PC-3 (cell line): ENCODE measurements around the gene IL4I1. TPM values are rescaled to one million over a fixed set of nuclear protein-coding genes. Genes with fewer than 3 reads are reported as not detected.

Source experiments
- ATAC-seq: fragments of 200-7000 bp; cut with Tn5 transposase; 2 replicates; pipeline ENCODE4 v1.9.1; 2020; ENCODE audit warnings: mild to moderate bottlenecking, moderate library complexity
- BruUV-seq: library from RNA; stranded (reverse); fragments of 400-500 nt; replicated peaks from 2 replicates; lab custom pipeline; 2021; lab: Mats Ljungman, UMichigan
- CTCF ChIA-PET: fragments of 300-600 bp; sonication (Branson Sonifier 250); formaldehyde crosslinking; loops from one replicate; lab custom pipeline; 2022; ENCODE audit warnings: antibody characterized with exemption; lab: Charles Lee
- POLR2A ChIA-PET: fragments of 300-600 bp; sonication (Branson Sonifier 250); formaldehyde crosslinking; loops from one replicate; lab custom pipeline; 2022; ENCODE audit warnings: antibody characterized with exemption; ENCODE audit not compliant: unreplicated experiment; lab: Charles Lee
- DNase-seq: peaks from one replicate; pipeline ENCODE4 v3.0.0-alpha.2; 2015
- H2AFZ ChIP-seq: fragments of 300-600 bp; sonication (generic); 2 replicates; pipeline ENCODE4 v1.6.0; 2016; ENCODE audit warnings: antibody characterized with exemption, low read length
- H3F3A ChIP-seq: fragments of 300-600 bp; sonication (generic); one replicate; pipeline ENCODE4 v1.6.0; 2017; ENCODE audit warnings: antibody characterized with exemption, low read length, control low read depth, mild to moderate bottlenecking; ENCODE audit not compliant: unreplicated experiment
- H3K27ac ChIP-seq: fragments of 300-600 bp; sonication (generic); 2 replicates; pipeline ENCODE4 v1.5.1; 2016; ENCODE audit warnings: mild to moderate bottlenecking, low read length
- H3K27me3 ChIP-seq: fragments of 300-600 bp; sonication (generic); 2 replicates; pipeline ENCODE4 v1.6.1; 2016; ENCODE audit warnings: low read length, mixed read lengths
- H3K36me3 ChIP-seq: fragments of 300-600 bp; sonication (generic); 2 replicates; pipeline ENCODE4 v1.6.1; 2016; ENCODE audit warnings: low read depth, mixed run types, low read length, mixed read lengths
- H3K4me1 ChIP-seq: fragments of 300-600 bp; sonication (generic); 2 replicates; pipeline ENCODE4 v1.5.1; 2016; ENCODE audit warnings: low read length; ENCODE audit not compliant: insufficient read depth
- H3K4me2 ChIP-seq: fragments of 300-600 bp; sonication (generic); 2 replicates; pipeline ENCODE4 v1.6.0; 2016; ENCODE audit warnings: low read length
- H3K4me3 ChIP-seq: fragments of 300-600 bp; sonication (generic); 2 replicates; pipeline ENCODE4 v1.5.1; 2016; ENCODE audit warnings: mild to moderate bottlenecking, low read length, mixed read lengths
- H3K79me2 ChIP-seq: fragments of 300-600 bp; sonication (generic); 2 replicates; pipeline ENCODE4 v1.6.1; 2017; ENCODE audit warnings: low read length, mixed read lengths
- H3K9ac ChIP-seq: fragments of 300-600 bp; sonication (generic); 2 replicates; pipeline ENCODE4 v1.6.0; 2016; ENCODE audit warnings: mild to moderate bottlenecking, low read length
- H3K9me2 ChIP-seq: fragments of 300-600 bp; sonication (generic); replicated peaks from 2 replicates; pipeline ENCODE4 v1.6.1; 2016; ENCODE audit warnings: mixed run types, low read length, mixed read lengths
- H3K9me3 ChIP-seq: fragments of 300-600 bp; sonication (generic); 2 replicates; pipeline ENCODE4 v1.6.1; 2016; ENCODE audit warnings: low read length, mixed read lengths
- H4K20me1 ChIP-seq: fragments of 300-600 bp; sonication (generic); 2 replicates; pipeline ENCODE4 v1.6.1; 2016; ENCODE audit warnings: low read length, mixed read lengths
- CTCF ChIP-seq: fragments of 300-600 bp; sonication (generic); conservative IDR thresholded peaks from 2 replicates; pipeline ENCODE4 v1.5.1; 2017; ENCODE audit warnings: antibody characterized with exemption, low read depth, mild to moderate bottlenecking, low read length
- EZH2 ChIP-seq: fragments of 300-600 bp; sonication (generic); IDR thresholded peaks from one replicate; pipeline ENCODE4 v1.6.1; 2017; ENCODE audit warnings: antibody characterized with exemption, mild to moderate bottlenecking, low read length; ENCODE audit not compliant: unreplicated experiment
- EZH2phosphoT487 ChIP-seq: fragments of 300-600 bp; sonication (generic); IDR thresholded peaks from 2 replicates; pipeline ENCODE4 v1.6.1; 2018; ENCODE audit warnings: mild to moderate bottlenecking, antibody characterized with exemption, low read length, borderline replicate concordance
- intact Hi-C: fragments of 100-400 bp; cut with micrococcal nuclease; formaldehyde crosslinking; loops from 2 replicates; pipeline ENCODE4 v1.9.0; 2023
- total RNA-seq: library from RNA; depleted of rRNA; stranded (reverse); fragments of >200 nt; gene quantifications from 2 replicates; pipeline ENCODE4 v1.2.3, GENCODE V29; 2014

Gene IL4I1
- total RNA-seq, 1 experiment from 2014 or later: 2.2 TPM

DNA sequence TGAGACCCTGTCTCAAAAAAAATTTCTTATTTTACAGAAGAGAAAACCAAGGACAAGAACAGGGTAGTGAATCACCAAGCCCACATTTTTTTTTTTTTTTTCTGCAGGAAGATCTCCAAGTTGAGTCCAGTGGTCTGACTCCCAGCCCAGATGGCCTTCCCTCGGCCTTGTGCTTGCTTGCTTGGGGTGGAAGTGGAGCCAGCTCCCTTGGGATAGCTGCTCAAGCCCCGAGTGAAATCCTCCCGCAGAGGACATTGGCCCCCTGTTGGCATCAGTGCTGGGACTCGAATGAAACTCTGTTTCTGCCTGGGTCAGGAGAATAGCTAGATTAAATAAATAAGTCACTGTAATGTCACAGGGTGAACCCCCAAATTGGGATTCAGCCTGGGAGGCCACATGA lies 42.0 kb upstream of the IL4I1 start:
- H3K4me3 ChIP-seq: no peak overlapping the region
- ATAC-seq (no peak), DNase-seq (no peak)
- no peaks in the 10 kb centered on the region for H4K20me1 ChIP-seq
- H3K9ac ChIP-seq: no peak overlapping the region
- H3K27ac ChIP-seq: no peak overlapping the region
- H3F3A ChIP-seq: no peaks in the 10 kb centered on the region
- ChIA-PET POLR2A (no interaction called here), CTCF (no interaction called here)
- H3K4me2 ChIP-seq: no peak overlapping the region
- H3K79me2 ChIP-seq: no peaks in the 10 kb centered on the region
- peaks cover under 1% of the 10 kb centered on the region; the same call in 1 of the 2 replicates for H3K36me3 ChIP-seq
- intact Hi-C loops: loop anchor here (5.0 to 10.0 kb wide), 2 partner anchors 44 to 86 kb away; partner anchors contain the start of genes VRK3 and ZNF473
- H3K9me3 ChIP-seq: no peaks in the 10 kb centered on the region
- H3K4me1 ChIP-seq: no peaks in the 10 kb centered on the region
- H3K9me2 ChIP-seq: no peaks in the 10 kb centered on the region
- no peaks in the 10 kb centered on the region for H3K27me3 ChIP-seq
- no peak overlapping the region for H2AFZ ChIP-seq
- BruUV-seq: no TSS peak
- TF ChIP-seq EZH2: no peak
- no peak for TF ChIP-seq EZH2phosphoT487
- no peak for TF ChIP-seq CTCF

GRCh38 chr19:49937750-49938381 lies 41.2 kb upstream of the IL4I1 start:
- CTCF ChIA-PET: no interaction called here
- H3K4me1 ChIP-seq: peaks cover under 1% of the 10 kb centered on the region
- ATAC-seq: peak; percentile 93
- DNase-seq: peak; percentile 88
- peaks cover 8% of the 10 kb centered on the region; the same call in 1 of the 2 replicates for H3K36me3 ChIP-seq
- intact Hi-C loops: loop anchor here (5.0 to 10.0 kb wide), 2 partner anchors 44 to 87 kb away; partner anchors contain the start of genes VRK3 and ZNF473
- H3K27ac ChIP-seq: no peak overlapping the region
- peak; percentile 98 for TF ChIP-seq CTCF
- no peak for TF ChIP-seq EZH2
- peak overlapping the region; percentile 85 for H2AFZ ChIP-seq
- peaks cover 2% of the 10 kb centered on the region; the same call in 1 of the 2 replicates for H3K79me2 ChIP-seq
- H3K27me3 ChIP-seq: no peaks in the 10 kb centered on the region
- peak overlapping the region; percentile 58 for H3K4me3 ChIP-seq
- POLR2A ChIA-PET: no interaction called here
- H3K9me3 ChIP-seq: no peaks in the 10 kb centered on the region
- H3F3A ChIP-seq: no peaks in the 10 kb centered on the region
- no peak overlapping the region for H3K9ac ChIP-seq
- peak overlapping the region; percentile 84 for H3K4me2 ChIP-seq
- no peaks in the 10 kb centered on the region for H3K9me2 ChIP-seq
- no peaks in the 10 kb centered on the region for H4K20me1 ChIP-seq
- BruUV-seq: no TSS peak

DNA sequence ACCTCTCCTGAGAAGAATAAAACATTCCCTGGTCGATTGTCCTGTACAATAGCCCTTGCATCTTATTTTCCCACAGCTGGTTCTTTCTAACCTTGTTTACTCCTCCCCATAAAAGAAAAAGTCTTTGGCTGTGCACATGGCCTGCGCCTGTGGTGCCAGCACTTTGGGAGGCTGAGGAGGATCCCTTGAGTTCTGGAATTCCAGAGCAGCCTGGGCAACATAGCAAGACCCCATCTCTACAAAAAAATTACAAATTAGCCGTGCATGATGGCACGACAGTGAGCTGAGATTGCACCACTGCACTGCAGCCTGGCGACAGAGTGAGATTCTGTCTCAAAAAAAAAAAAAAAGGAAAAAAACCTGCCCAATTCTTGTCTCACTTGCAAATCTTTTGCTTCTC lies 39.9 kb upstream of the IL4I1 start:
- no peak for ATAC-seq
- ChIA-PET CTCF (no interaction called here), POLR2A (no interaction called here)
- H3K9ac ChIP-seq: no peak overlapping the region
- intact Hi-C loops: loop anchor here (5.0 to 10.0 kb wide), 2 partner anchors 46 to 88 kb away; partner anchors contain the start of genes VRK3 and ZNF473
- H3K27ac ChIP-seq: no peak overlapping the region
- H3K27me3 ChIP-seq: no peaks in the 10 kb centered on the region
- DNase-seq: no peak
- H3K9me3 ChIP-seq: no peaks in the 10 kb centered on the region
- BruUV-seq: no TSS peak
- peaks cover 5% of the 10 kb centered on the region; the same call in 1 of the 2 replicates for H3K79me2 ChIP-seq
- no peak overlapping the region for H3K4me2 ChIP-seq
- H3K9me2 ChIP-seq: no peaks in the 10 kb centered on the region
- H3F3A ChIP-seq: peaks cover 4% of the 10 kb centered on the region
- H3K4me3 ChIP-seq: no peak overlapping the region
- no peaks in the 10 kb centered on the region for H4K20me1 ChIP-seq
- H3K36me3 ChIP-seq: peaks cover 11% of the 10 kb centered on the region; the same call in 1 of the 2 replicates
- TF ChIP-seq EZH2: no peak
- TF ChIP-seq EZH2phosphoT487: no peak
- TF ChIP-seq CTCF: no peak
- peaks cover 11% of the 10 kb centered on the region for H3K4me1 ChIP-seq
- no peak overlapping the region for H2AFZ ChIP-seq
